Activated CD4-positive, alpha-beta T cell treated with anti-CD3 and anti-CD28 coated beads, Interleukin-2, amount 50 U/mL, for 4 hours (primary cell): ENCODE measurements around the gene PHF21A.

Source experiments
- DNase-seq, 2 experiments: peaks; one replicate each; pipeline ENCODE4 v3.0.0-alpha.2; 2020

PHF21A gene

GRCh38 chr11:46075168-46075567, 46.1 kb downstream of the PHF21A start:
- DNase-seq = no peak

GRCh38 chr11:46073632-46074031, 47.6 kb downstream of the PHF21A start:
- DNase-seq = no peak

GRCh38 chr11:46072172-46072964, 48.9 kb downstream of the PHF21A start:
- DNase-seq = no peak

- no peak for DNase-seq
These were observed 50.2 kb downstream of the PHF21A start for GRCh38 chr11:46071091-46071490.

GRCh38 chr11:46069595-46069994, 51.7 kb downstream of the PHF21A start:
- DNase-seq = no peak

- no peak for DNase-seq
These were observed 54.9 kb downstream of the PHF21A start for GRCh38 chr11:46066335-46066734.

- DNase-seq = no peak
These were observed 55.6 kb downstream of the PHF21A start for GRCh38 chr11:46065681-46066080.

GRCh38 chr11:46064221-46064620, 57.0 kb downstream of the PHF21A start:
- DNase-seq = no peak

- no peak for DNase-seq
These were observed 58.1 kb downstream of the PHF21A start for GRCh38 chr11:46063138-46063537.

GRCh38 chr11:46060013-46060412, 61.2 kb downstream of the PHF21A start:
- no peak for DNase-seq

GRCh38 chr11:46057489-46057888, 63.8 kb downstream of the PHF21A start:
- no peak for DNase-seq

GRCh38 chr11:46055371-46055770, 65.9 kb downstream of the PHF21A start:
- no peak for DNase-seq

GRCh38 chr11:46051102-46051501, 70.2 kb downstream of the PHF21A start:
- no peak for DNase-seq

GRCh38 chr11:46050662-46051061, 70.6 kb downstream of the PHF21A start:
- no peak for DNase-seq

- no peak for DNase-seq
These were observed 71.2 kb downstream of the PHF21A start for GRCh38 chr11:46050003-46050461.

- no peak for DNase-seq
These were observed 71.8 kb downstream of the PHF21A start for GRCh38 chr11:46049325-46049897.

- DNase-seq = no peak
These were observed 73.1 kb downstream of the PHF21A start for GRCh38 chr11:46048198-46048597.

- DNase-seq = no peak
These were observed 73.7 kb downstream of the PHF21A start for GRCh38 chr11:46047520-46047919.

GRCh38 chr11:46045811-46046210, 75.4 kb downstream of the PHF21A start:
- no peak for DNase-seq

- no peak for DNase-seq
These were observed 76.7 kb downstream of the PHF21A start for GRCh38 chr11:46044601-46045000.

GRCh38 chr11:46039990-46040389, 81.3 kb downstream of the PHF21A start:
- no peak for DNase-seq

- DNase-seq = no peak
These were observed 82.7 kb downstream of the PHF21A start for GRCh38 chr11:46038529-46038928.

- no peak for DNase-seq
These were observed 84.3 kb downstream of the PHF21A start for GRCh38 chr11:46036969-46037368.

- DNase-seq = no peak
These were observed 85.2 kb downstream of the PHF21A start for GRCh38 chr11:46036009-46036408.

- DNase-seq = no peak
These were observed 87.2 kb downstream of the PHF21A start for GRCh38 chr11:46034041-46034440.
